DND-41 (cell line): ENCODE data around the gene PRDM15.

Experiments used
- ATAC-seq: fragments of 200-7000 bp; cut with Tn5 transposase; 3 replicates; pipeline ENCODE4 v1.9.1; 2021; ENCODE audit warnings: low read depth; ENCODE audit not compliant: insufficient read depth
- DNase-seq: peaks from one replicate; pipeline ENCODE4 v3.0.0-alpha.2; 2020
- H2AFZ ChIP-seq: 2 replicates; pipeline ENCODE4 v1.6.0; 2012; ENCODE audit warnings: low read depth, low read length
- H3K27ac ChIP-seq: 2 replicates; pipeline ENCODE4 v1.5.1; 2012; ENCODE audit warnings: low read length, inconsistent platforms
- H3K27me3 ChIP-seq: fragments of 200-600 bp; sonication (generic); 2 replicates; pipeline ENCODE4 v1.6.0; 2012; ENCODE audit warnings: low read length, mild to moderate bottlenecking, inconsistent platforms; ENCODE audit not compliant: insufficient read depth, poor library complexity
- H3K36me3 ChIP-seq: 2 replicates; pipeline ENCODE4 v1.5.1; 2012; ENCODE audit warnings: low read length, inconsistent platforms; ENCODE audit not compliant: insufficient read depth
- H3K4me1 ChIP-seq: 2 replicates; pipeline ENCODE4 v1.5.1; 2012; ENCODE audit warnings: mild to moderate bottlenecking, low read length; ENCODE audit not compliant: insufficient read depth
- H3K4me2 ChIP-seq: 2 replicates; pipeline ENCODE4 v1.6.0; 2012; ENCODE audit warnings: mild to moderate bottlenecking, moderate library complexity, low read length, inconsistent platforms; ENCODE audit not compliant: insufficient read depth
- H3K4me3 ChIP-seq, 2 experiments: fragments of 200-600 bp in 1 of 2; shearing (Covaris generic) in 1 of 2; 2 replicates each; pipeline ENCODE4 v1.5.1; 2012 to 2016; ENCODE audit warnings: inconsistent platforms in 2 of 2, low read length in 2 of 2, mild to moderate bottlenecking in 2 of 2, low read depth in 1 of 2, moderate library complexity in 1 of 2
- H3K79me2 ChIP-seq: 2 replicates; pipeline ENCODE4 v1.6.0; 2012; ENCODE audit warnings: low read length, inconsistent platforms; ENCODE audit not compliant: insufficient read depth
- H3K9ac ChIP-seq: 2 replicates; pipeline ENCODE4 v1.6.0; 2012; ENCODE audit warnings: low read depth, mild to moderate bottlenecking, inconsistent platforms, low read length, moderate library complexity
- H3K9me3 ChIP-seq: 2 replicates; pipeline ENCODE4 v1.5.1; 2012; ENCODE audit warnings: low read length, moderate library complexity, mild to moderate bottlenecking, inconsistent platforms; ENCODE audit not compliant: insufficient read depth, severe bottlenecking
- H4K20me1 ChIP-seq: 2 replicates; pipeline ENCODE4 v1.6.0; 2012; ENCODE audit warnings: low read length; ENCODE audit not compliant: insufficient read depth
- EZH2 ChIP-seq: IDR thresholded peaks from 3 replicates; pipeline ENCODE4 v1.6.1; 2012; ENCODE audit warnings: borderline replicate concordance, low read depth, mild to moderate bottlenecking, moderate library complexity, low read length, inconsistent platforms; ENCODE audit not compliant: severe bottlenecking
- TF ChIP-seq, protein P1 (sequence below): IDR thresholded peaks from 2 replicates; pipeline ENCODE4 v1.5.1; 2012; ENCODE audit warnings: borderline replicate concordance, low read length, moderate library complexity, mild to moderate bottlenecking; ENCODE audit not compliant: poor library complexity, severe bottlenecking; ENCODE audit errors: extremely low read depth

PRDM15 gene

DNA sequence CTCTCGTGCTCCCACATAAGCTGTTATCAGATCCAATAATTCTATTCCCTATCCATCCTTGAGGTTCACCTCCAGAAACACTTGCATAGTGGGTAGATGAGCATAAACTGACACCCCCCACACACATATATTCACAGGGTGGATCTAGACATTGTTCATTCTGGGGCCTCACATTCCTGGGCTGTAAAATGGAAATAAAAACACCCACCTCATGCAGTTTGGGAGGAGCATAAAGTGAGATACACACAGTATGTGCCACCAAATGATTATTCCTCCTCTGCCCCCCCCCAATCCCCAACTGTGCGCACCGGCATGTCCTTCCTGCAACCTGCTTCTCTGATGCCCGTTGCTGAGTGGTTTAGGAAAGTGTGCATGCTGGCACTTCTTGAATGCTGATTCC, 17.9 kb downstream of the PRDM15 start:
- Histone ChIP-seq H2AFZ (no peak overlapping the region), H3K4me2 (no peak overlapping the region), H3K79me2 (peaks cover 56% of the 10 kb centered on the region), H4K20me1 (peaks cover 32% of the 10 kb centered on the region), H3K27ac (no peak overlapping the region), H3K9me3 (no peaks in the 10 kb centered on the region), H3K4me1 (no peaks in the 10 kb centered on the region), H3K4me3 (no peak overlapping the region), H3K9ac (no peak overlapping the region), H3K27me3 (no peaks in the 10 kb centered on the region), H3K36me3 (peaks cover 35% of the 10 kb centered on the region)
- ATAC-seq (no peak), DNase-seq (no peak)
- TF ChIP-seq EZH2: no peak
- TF ChIP-seq, protein P1, sequence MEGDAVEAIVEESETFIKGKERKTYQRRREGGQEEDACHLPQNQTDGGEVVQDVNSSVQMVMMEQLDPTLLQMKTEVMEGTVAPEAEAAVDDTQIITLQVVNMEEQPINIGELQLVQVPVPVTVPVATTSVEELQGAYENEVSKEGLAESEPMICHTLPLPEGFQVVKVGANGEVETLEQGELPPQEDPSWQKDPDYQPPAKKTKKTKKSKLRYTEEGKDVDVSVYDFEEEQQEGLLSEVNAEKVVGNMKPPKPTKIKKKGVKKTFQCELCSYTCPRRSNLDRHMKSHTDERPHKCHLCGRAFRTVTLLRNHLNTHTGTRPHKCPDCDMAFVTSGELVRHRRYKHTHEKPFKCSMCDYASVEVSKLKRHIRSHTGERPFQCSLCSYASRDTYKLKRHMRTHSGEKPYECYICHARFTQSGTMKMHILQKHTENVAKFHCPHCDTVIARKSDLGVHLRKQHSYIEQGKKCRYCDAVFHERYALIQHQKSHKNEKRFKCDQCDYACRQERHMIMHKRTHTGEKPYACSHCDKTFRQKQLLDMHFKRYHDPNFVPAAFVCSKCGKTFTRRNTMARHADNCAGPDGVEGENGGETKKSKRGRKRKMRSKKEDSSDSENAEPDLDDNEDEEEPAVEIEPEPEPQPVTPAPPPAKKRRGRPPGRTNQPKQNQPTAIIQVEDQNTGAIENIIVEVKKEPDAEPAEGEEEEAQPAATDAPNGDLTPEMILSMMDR: no peak

DNA sequence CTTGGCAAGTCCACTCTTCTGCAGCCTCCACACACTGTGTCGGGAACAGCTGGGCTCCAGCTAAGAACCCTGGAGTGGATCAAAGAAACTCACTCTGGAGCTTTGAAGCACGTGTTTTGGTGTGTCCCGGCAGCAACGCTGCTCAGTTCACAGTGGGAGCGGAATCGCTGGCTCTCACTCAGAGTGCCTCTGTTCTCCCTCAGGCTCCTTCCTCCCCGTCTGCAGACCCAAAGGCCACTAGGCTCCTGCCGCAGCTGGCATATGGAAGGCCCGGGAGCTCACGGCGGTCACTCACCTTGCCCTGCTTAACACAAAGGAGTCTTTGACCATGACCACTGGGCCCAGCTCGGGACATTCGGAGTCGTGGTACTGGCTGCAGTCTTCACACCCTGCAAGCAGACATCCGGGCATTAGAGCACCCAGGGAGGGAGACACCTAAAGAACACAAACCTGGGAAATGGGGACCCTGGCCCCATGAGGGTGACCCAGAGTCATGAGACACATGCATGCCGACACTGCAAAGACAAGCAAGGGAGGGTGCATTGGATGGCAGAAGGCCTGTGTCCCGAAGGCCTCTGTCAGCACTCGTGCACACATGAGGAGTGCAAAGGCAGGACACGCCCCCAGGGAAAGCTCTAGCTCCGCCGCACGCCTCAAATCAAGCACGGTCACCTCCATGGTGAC, 19.7 kb downstream of the PRDM15 start:
- H3K4me1 ChIP-seq: no peaks in the 10 kb centered on the region
- no peak overlapping the region for H3K9ac ChIP-seq
- no peak overlapping the region for H3K4me3 ChIP-seq
- peaks cover 37% of the 10 kb centered on the region for H3K79me2 ChIP-seq
- no peak for ATAC-seq
- no peak overlapping the region for H2AFZ ChIP-seq
- H3K9me3 ChIP-seq: no peaks in the 10 kb centered on the region
- no peak overlapping the region for H3K4me2 ChIP-seq
- H4K20me1 ChIP-seq: peaks cover 20% of the 10 kb centered on the region
- DNase-seq: no peak
- TF ChIP-seq EZH2: no peak
- TF ChIP-seq, protein P1: no peak
- no peak overlapping the region for H3K27ac ChIP-seq
- no peaks in the 10 kb centered on the region for H3K27me3 ChIP-seq
- H3K36me3 ChIP-seq: peaks cover 48% of the 10 kb centered on the region

DNA sequence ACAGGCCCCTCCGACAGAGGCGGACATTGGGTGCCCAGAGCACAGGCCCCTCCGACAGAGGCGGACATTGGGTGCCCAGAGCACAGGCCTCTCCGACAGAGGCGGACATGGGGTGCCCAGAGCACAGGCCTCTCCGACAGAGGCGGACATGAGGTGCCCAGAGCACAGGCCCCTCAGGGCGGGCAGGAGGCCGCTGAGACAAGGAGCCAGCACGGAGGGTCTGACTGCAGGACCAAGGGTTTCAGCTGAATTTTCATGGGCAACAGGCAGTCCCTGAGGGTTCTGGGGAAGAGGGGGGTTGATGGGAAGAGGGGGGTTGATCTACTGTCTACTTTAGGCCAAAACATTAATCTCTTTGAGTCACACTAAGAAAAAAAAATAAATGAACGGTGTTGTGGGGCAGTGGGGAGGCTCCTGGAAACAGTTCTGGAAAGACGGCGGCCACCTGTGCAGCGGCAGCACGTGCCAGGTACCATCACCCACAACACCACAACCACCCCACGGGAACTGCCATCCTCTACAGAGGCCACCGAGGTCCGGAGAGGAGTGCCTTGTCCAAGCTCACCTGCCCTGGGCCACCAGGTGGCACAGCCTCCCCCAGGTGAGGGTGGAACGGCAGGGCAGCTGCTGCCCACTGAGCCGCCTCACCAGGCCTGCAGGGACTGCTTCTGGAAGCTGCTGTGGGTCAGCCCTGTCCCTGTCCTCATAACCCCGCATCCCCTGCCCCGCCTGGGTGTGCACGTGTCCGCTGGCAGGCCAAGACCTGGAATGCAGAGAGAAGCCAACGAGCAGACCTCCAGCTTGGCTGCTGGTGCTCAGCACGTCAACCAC, 20.5 kb downstream of the PRDM15 start:
- TF ChIP-seq, protein P1: no peak
- no peak for TF ChIP-seq EZH2
- no peak overlapping the region for H3K4me3 ChIP-seq
- ATAC-seq: no peak
- H3K79me2 ChIP-seq: peaks cover 34% of the 10 kb centered on the region
- H2AFZ ChIP-seq: no peak overlapping the region
- no peaks in the 10 kb centered on the region for H3K9me3 ChIP-seq
- no peak overlapping the region for H3K4me2 ChIP-seq
- no peak overlapping the region for H3K9ac ChIP-seq
- H3K27me3 ChIP-seq: no peaks in the 10 kb centered on the region
- DNase-seq: no peak
- H3K4me1 ChIP-seq: no peaks in the 10 kb centered on the region
- H4K20me1 ChIP-seq: peaks cover 18% of the 10 kb centered on the region
- H3K36me3 ChIP-seq: peaks cover 56% of the 10 kb centered on the region
- no peak overlapping the region for H3K27ac ChIP-seq
